HEK293 (cell line): ENCODE measurements around the gene ERBB4.

ENCODE experiments used
- CTCF ChIA-PET: fragments of 350-600 bp; formaldehyde crosslinking; extraction: SDS; loops from one replicate; lab custom pipeline; 2021; ENCODE audit warnings: antibody characterized with exemption; lab: Yijun Ruan, JAX
- POLR2A ChIA-PET: fragments of 300-600 bp; formaldehyde crosslinking; extraction: SDS; loops from one replicate; lab custom pipeline; 2020; ENCODE audit warnings: antibody characterized with exemption, inconsistent platforms; lab: Yijun Ruan, JAX
- H3K27ac ChIP-seq: fragments of 200-500 bp; sonication (Bioruptor generic); 2 replicates; pipeline ENCODE4 v1.5.1; 2014; ENCODE audit warnings: low read depth, low read length, control low read depth, inconsistent platforms; ENCODE audit errors: extremely low read depth
- H3K36me3 ChIP-seq, 2 experiments: fragments of 200-500 bp in 1 of 2; sonication (Bioruptor generic) in 1 of 2; 1 replicate in 1 of 2; 2 replicates in 1 of 2; pipeline ENCODE4 v1.5.1; 2014 to 2017; ENCODE audit warnings: inconsistent platforms in 2 of 2, low read length in 2 of 2; ENCODE audit not compliant: control insufficient read depth in 2 of 2, insufficient read depth in 1 of 2
- H3K4me1 ChIP-seq: fragments of 200-500 bp; sonication (Bioruptor generic); 2 replicates; pipeline ENCODE4 v1.5.1; 2014; ENCODE audit warnings: mild to moderate bottlenecking, low read length, inconsistent platforms; ENCODE audit not compliant: control insufficient read depth, insufficient read depth
- H3K4me3 ChIP-seq: 2 replicates; pipeline ENCODE4 v1.5.1; 2011; ENCODE audit warnings: low read depth, mild to moderate bottlenecking, control low read depth, low read length, moderate library complexity
- H3K9me3 ChIP-seq: fragments of 200-500 bp; sonication (Bioruptor generic); 2 replicates; pipeline ENCODE4 v1.5.1; 2014; ENCODE audit warnings: low read depth, low read length, inconsistent platforms; ENCODE audit not compliant: control insufficient read depth, insufficient read depth
- GLIS2 ChIP-seq: fragments of 450-650 bp; formaldehyde crosslinking; IDR thresholded peaks from 2 replicates; pipeline ENCODE4 v1.5.1; 2016; ENCODE audit warnings: missing biosample characterization, missing genetic modification characterization
- OSR2 ChIP-seq: fragments of 450-650 bp; formaldehyde crosslinking; IDR thresholded peaks from 2 replicates; pipeline ENCODE4 v1.5.1; 2016; ENCODE audit warnings: missing biosample characterization, missing genetic modification characterization
- PRDM4 ChIP-seq: fragments of 450-650 bp; formaldehyde crosslinking; IDR thresholded peaks from 2 replicates; pipeline ENCODE4 v1.5.1; 2017; ENCODE audit warnings: missing biosample characterization, missing genetic modification characterization
- ZBTB11 ChIP-seq: fragments of 450-650 bp; formaldehyde crosslinking; conservative IDR thresholded peaks from 2 replicates; pipeline ENCODE4 v1.5.1; 2016; ENCODE audit warnings: low read depth, missing biosample characterization, missing genetic modification characterization
- ZBTB8A ChIP-seq: fragments of 450-650 bp; formaldehyde crosslinking; IDR thresholded peaks from 2 replicates; pipeline ENCODE4 v1.5.1; 2016; ENCODE audit warnings: missing biosample characterization, missing genetic modification characterization
- ZNF140 ChIP-seq: fragments of 450-650 bp; formaldehyde crosslinking; IDR thresholded peaks from 2 replicates; pipeline ENCODE4 v1.5.1; 2016; ENCODE audit warnings: missing biosample characterization, missing genetic modification characterization
- ZNF155 ChIP-seq: fragments of 450-650 bp; formaldehyde crosslinking; IDR thresholded peaks from 2 replicates; pipeline ENCODE4 v1.5.1; 2016; ENCODE audit warnings: missing biosample characterization, missing genetic modification characterization
- ZNF174 ChIP-seq: fragments of 450-650 bp; formaldehyde crosslinking; IDR thresholded peaks from 2 replicates; pipeline ENCODE4 v1.5.0; 2017; ENCODE audit warnings: missing biosample characterization, mild to moderate bottlenecking, missing genetic modification characterization
- ZNF266 ChIP-seq: fragments of 450-650 bp; formaldehyde crosslinking; IDR thresholded peaks from 2 replicates; pipeline ENCODE4 v1.5.1; 2016; ENCODE audit warnings: missing biosample characterization, missing genetic modification characterization, low read depth
- ZNF311 ChIP-seq: fragments of 450-650 bp; formaldehyde crosslinking; IDR thresholded peaks from 2 replicates; pipeline ENCODE4 v1.5.1; 2017; ENCODE audit warnings: missing biosample characterization, missing genetic modification characterization, borderline replicate concordance
- ZNF350 ChIP-seq: fragments of 450-650 bp; formaldehyde crosslinking; IDR thresholded peaks from 2 replicates; pipeline ENCODE4 v1.5.0; 2017; ENCODE audit warnings: missing biosample characterization, mild to moderate bottlenecking, missing genetic modification characterization
- ZNF394 ChIP-seq: fragments of 450-650 bp; formaldehyde crosslinking; IDR thresholded peaks from 2 replicates; pipeline ENCODE4 v1.5.1; 2016; ENCODE audit warnings: missing biosample characterization, missing genetic modification characterization, mild to moderate bottlenecking, moderate library complexity, borderline replicate concordance
- ZNF404 ChIP-seq: fragments of 450-650 bp; formaldehyde crosslinking; IDR thresholded peaks from 2 replicates; pipeline ENCODE4 v1.5.1; 2017; ENCODE audit warnings: missing biosample characterization, missing genetic modification characterization
- ZNF426 ChIP-seq: fragments of 450-650 bp; formaldehyde crosslinking; IDR thresholded peaks from 2 replicates; pipeline ENCODE4 v1.5.1; 2017; ENCODE audit warnings: missing biosample characterization, missing genetic modification characterization, mild to moderate bottlenecking, inconsistent platforms, moderate library complexity
- ZNF513 ChIP-seq: fragments of 450-650 bp; IDR thresholded peaks from 2 replicates; pipeline ENCODE4 v1.5.1; 2018; ENCODE audit warnings: missing biosample characterization, missing genetic modification characterization
- ZNF544 ChIP-seq: fragments of 450-650 bp; formaldehyde crosslinking; IDR thresholded peaks from 2 replicates; pipeline ENCODE4 v1.5.0; 2017; ENCODE audit warnings: missing biosample characterization, missing genetic modification characterization
- ZNF555 ChIP-seq: fragments of 450-650 bp; formaldehyde crosslinking; conservative IDR thresholded peaks from 2 replicates; pipeline ENCODE4 v1.5.1; 2017; ENCODE audit warnings: missing biosample characterization, mild to moderate bottlenecking, missing genetic modification characterization, inconsistent platforms
- ZNF558 ChIP-seq: fragments of 450-650 bp; formaldehyde crosslinking; IDR thresholded peaks from 2 replicates; pipeline ENCODE4 v1.5.1; 2016; ENCODE audit warnings: missing biosample characterization, missing genetic modification characterization
- ZNF623 ChIP-seq: fragments of 450-650 bp; formaldehyde crosslinking; IDR thresholded peaks from 2 replicates; pipeline ENCODE4 v1.5.1; 2016; ENCODE audit warnings: missing biosample characterization, missing genetic modification characterization
- ZNF654 ChIP-seq: fragments of 450-650 bp; formaldehyde crosslinking; IDR thresholded peaks from 2 replicates; pipeline ENCODE4 v1.5.1; 2016; ENCODE audit warnings: low read depth, missing biosample characterization, missing genetic modification characterization

The ERBB4 gene

DNA sequence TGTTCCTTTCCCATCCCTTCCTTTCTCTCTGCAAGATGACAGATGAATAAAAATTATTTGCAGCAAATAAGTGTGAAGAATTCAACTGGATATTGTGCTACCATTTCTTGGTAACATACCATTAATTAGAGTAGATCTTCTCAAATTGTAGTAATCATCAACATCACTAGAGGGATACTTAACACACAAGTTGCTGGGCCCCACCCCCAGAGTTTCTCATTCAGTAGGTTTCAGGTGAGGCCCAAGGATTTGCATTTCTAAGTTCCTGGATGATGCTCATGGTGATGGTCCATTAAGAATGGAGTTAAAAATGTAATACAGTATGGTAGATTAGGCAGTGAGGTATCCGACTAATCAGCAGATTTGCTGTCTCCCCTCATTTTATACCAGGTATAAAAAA, 594.0 kb downstream of the ERBB4 start:
- Histone ChIP-seq H3K9me3 (no peaks in the 10 kb centered on the region), H3K36me3 (no peaks in the 10 kb centered on the region), H3K4me3 (no peak overlapping the region), H3K27ac (no peak overlapping the region), H3K4me1 (no peaks in the 10 kb centered on the region)
- TF ChIP-seq ZNF544 (tag by site-specific recombination): no peak
- no peak for TF ChIP-seq ZNF513 (tag by site-specific recombination)
- no peak for TF ChIP-seq PRDM4 (tag by site-specific recombination)
- POLR2A ChIA-PET: no interaction called here
- CTCF ChIA-PET: no interaction called here

DNA sequence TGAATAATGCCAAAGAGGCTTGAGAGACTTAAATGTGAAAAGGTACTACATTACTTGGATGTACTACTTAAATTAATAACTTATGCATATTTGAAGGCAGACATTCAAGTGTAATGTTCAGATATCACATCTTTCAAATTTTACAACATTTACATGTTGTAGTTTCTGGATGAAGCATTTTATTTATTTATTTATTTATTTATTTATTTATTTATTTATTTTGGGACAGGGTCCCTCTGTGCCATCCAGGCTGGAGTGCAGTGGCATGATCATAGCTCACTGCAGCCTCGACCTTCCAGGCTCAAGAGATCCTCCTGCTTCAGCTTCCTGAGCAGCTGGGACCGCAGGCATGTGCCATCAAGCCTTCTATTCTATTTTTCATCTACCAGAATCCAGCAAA, 596.4 kb downstream of the ERBB4 start:
- no peak overlapping the region for H3K27ac ChIP-seq
- H3K36me3 ChIP-seq: no peaks in the 10 kb centered on the region
- POLR2A ChIA-PET: no interaction called here
- H3K9me3 ChIP-seq: no peaks in the 10 kb centered on the region
- CTCF ChIA-PET: no interaction called here
- no peak overlapping the region for H3K4me3 ChIP-seq
- no peaks in the 10 kb centered on the region for H3K4me1 ChIP-seq
- TF ChIP-seq ZBTB8A (peak; percentile 62), ZNF555 (tag by site-specific recombination) (peak; percentile 53), ZNF558 (tag by site-specific recombination) (0 out of 2 replicates have a peak, but pooled peaks have one; percentile 21), ZNF174 (tag by site-specific recombination) (no peak), ZNF654 (tag by site-specific recombination) (0 out of 2 replicates have a peak, but pooled peaks have one; percentile 4), ZNF155 (no peak), OSR2 (tag by site-specific recombination) (no peak), GLIS2 (tag by site-specific recombination) (no peak), ZNF350 (no peak), ZNF513 (tag by site-specific recombination) (no peak), ZNF623 (tag by site-specific recombination) (peak; percentile 53), ZBTB11 (tag by site-specific recombination) (peak; percentile 56; the same call in 1 of the 2 replicates), ZNF311 (no peak), ZNF404 (tag by site-specific recombination) (0 out of 2 replicates have a peak, but pooled peaks have one; percentile 51), ZNF266 (tag by site-specific recombination) (peak; percentile 15; the same call in 1 of the 2 replicates), ZNF140 (tag by site-specific recombination) (peak; percentile 44; the same call in 1 of the 2 replicates), ZNF394 (tag by site-specific recombination) (peak; percentile 84), ZNF426 (tag by site-specific recombination) (peak; percentile 63)
